CD14-positive monocyte (primary cell): ENCODE measurements around the gene ACE. TPM values are rescaled to one million over a fixed set of nuclear protein-coding genes. Genes with fewer than 3 reads are reported as not detected.
A peak's percentile ranks its signal among the peaks of the same experiment; 100 is the strongest.

Experiments
- DNase-seq, 3 donors: peaks; one replicate each; pipeline ENCODE4 v3.0.0-alpha.2; 2011 to 2022
- H2AFZ ChIP-seq: 2 replicates; pipeline ENCODE4 v1.6.0; 2012; ENCODE audit warnings: mild to moderate bottlenecking, low read depth, low read length, inconsistent platforms; ENCODE audit not compliant: insufficient read depth, poor library complexity, severe bottlenecking
- H3K27ac ChIP-seq, 2 donors: 1 replicate in 1 of 2; 2 replicates in 1 of 2; pipeline ENCODE4 v1.5.1; 2012 to 2013; ENCODE audit warnings: low read length in 2 of 2, control low read depth in 1 of 2, inconsistent platforms in 1 of 2, low read depth in 1 of 2, mild to moderate bottlenecking in 1 of 2
- H3K27me3 ChIP-seq, 2 donors: one replicate each; pipeline versions ENCODE4 v1.6.0 to v1.6.1; 2011 to 2013; ENCODE audit warnings: low read length in 2 of 2; ENCODE audit not compliant: control insufficient read depth in 2 of 2, insufficient read depth in 2 of 2
- H3K36me3 ChIP-seq, 2 donors: replicated peaks in 1 of 2; 1 replicate in 1 of 2; 2 replicates in 1 of 2; pipeline versions ENCODE4 v1.5.1 to v1.6.1; 2012 to 2013; ENCODE audit warnings: low read length in 2 of 2, control low read depth in 1 of 2, inconsistent platforms in 1 of 2, mild to moderate bottlenecking in 1 of 2; ENCODE audit not compliant: insufficient read depth in 2 of 2, control insufficient read depth in 1 of 2
- H3K4me1 ChIP-seq, 2 donors: 1 replicate in 1 of 2; 2 replicates in 1 of 2; pipeline versions ENCODE4 v1.5.1 to v1.6.1; 2012 to 2013; ENCODE audit warnings: low read length in 2 of 2, control low read depth in 1 of 2, inconsistent platforms in 1 of 2, mild to moderate bottlenecking in 1 of 2, moderate library complexity in 1 of 2; ENCODE audit not compliant: insufficient read depth in 2 of 2, control insufficient read depth in 1 of 2
- H3K4me2 ChIP-seq: replicated peaks from 2 replicates; pipeline ENCODE3; 2012; ENCODE audit warnings: low read length, moderate library complexity, mild to moderate bottlenecking; ENCODE audit not compliant: poor library complexity, severe bottlenecking; ENCODE audit errors: extremely low read depth
- H3K4me3 ChIP-seq, 3 experiments: fragments of 200-600 bp in 1 of 3; sonication (generic) in 1 of 3; replicated peaks in 1 of 3; 1 replicate in 2 of 3; 2 replicates in 1 of 3; pipeline ENCODE4 v1.5.1; 2011 to 2013; ENCODE audit warnings: low read length in 3 of 3, mild to moderate bottlenecking in 3 of 3, control low read depth in 2 of 3, low read depth in 2 of 3, inconsistent platforms in 1 of 3, moderate library complexity in 1 of 3
- H3K79me2 ChIP-seq: 2 replicates; pipeline ENCODE4 v1.6.0; 2012; ENCODE audit warnings: mild to moderate bottlenecking, control low read depth, inconsistent platforms, low read length, moderate library complexity; ENCODE audit not compliant: insufficient read depth
- H3K9ac ChIP-seq: 2 replicates; pipeline ENCODE4 v1.6.0; 2017; ENCODE audit warnings: low read length, mild to moderate bottlenecking; ENCODE audit not compliant: insufficient read depth, poor library complexity, severe bottlenecking
- H3K9me3 ChIP-seq, 2 donors: replicated peaks in 1 of 2; 1 replicate in 1 of 2; 2 replicates in 1 of 2; pipeline versions ENCODE4 v1.5.1 to v1.6.1; 2012 to 2013; ENCODE audit warnings: low read length in 2 of 2, control low read depth in 1 of 2; ENCODE audit not compliant: control insufficient read depth in 1 of 2, insufficient read depth in 1 of 2
- H4K20me1 ChIP-seq: 2 replicates; pipeline ENCODE4 v1.6.0; 2012; ENCODE audit warnings: mild to moderate bottlenecking, low read length, control low read depth, moderate library complexity; ENCODE audit not compliant: insufficient read depth
- H3K27ac Mint-ChIP-seq, 7 donors: one replicate each; pipeline ENCODE4 v1.8.0; 2020; ENCODE audit warnings: mild to moderate bottlenecking in 7 of 7, mixed read lengths in 7 of 7, moderate library complexity in 6 of 7, inconsistent platforms in 2 of 7
- H3K27me3 Mint-ChIP-seq, 3 donors: one replicate each; pipeline ENCODE4 v1.8.0; 2021 to 2022; ENCODE audit warnings: low read depth in 3 of 3, mild to moderate bottlenecking in 3 of 3, mixed read lengths in 3 of 3, moderate library complexity in 3 of 3, inconsistent platforms in 1 of 3
- H3K36me3 Mint-ChIP-seq, 2 donors: one replicate each; pipeline ENCODE4 v1.8.0; 2020; ENCODE audit warnings: mixed read lengths in 2 of 2, inconsistent platforms in 1 of 2, mild to moderate bottlenecking in 1 of 2
- H3K4me1 Mint-ChIP-seq: one replicate; pipeline ENCODE4 v1.8.0; 2020; ENCODE audit warnings: mild to moderate bottlenecking, mixed read lengths
- H3K4me3 Mint-ChIP-seq, 2 donors: one replicate each; pipeline ENCODE4 v1.8.0; 2020; ENCODE audit warnings: mild to moderate bottlenecking in 2 of 2, mixed read lengths in 2 of 2, moderate library complexity in 1 of 2
- H3K9me3 Mint-ChIP-seq, 7 donors: one replicate each; pipeline ENCODE4 v1.8.0; 2020 to 2022; ENCODE audit warnings: mixed read lengths in 7 of 7, mild to moderate bottlenecking in 6 of 7, moderate library complexity in 6 of 7, inconsistent platforms in 2 of 7
- WGBS: methylation state at CpG from one replicate; pipeline ENCODE4 v1.1.5; 2013; ENCODE audit warnings: missing lambda C conversion rate; ENCODE audit not compliant: insufficient coverage; 5-methylcytosine and 5-hydroxymethylcytosine counted together
- intact Hi-C, 2 donors: fragments of 100-400 bp; cut with micrococcal nuclease; formaldehyde crosslinking; loops; one replicate each; pipeline versions ENCODE4 v1.15.0 to v1.15.1; 2023
- polyA minus RNA-seq: library from RNA; depleted of rRNA, polyadenylated mRNA; stranded (reverse); fragments of >200 nt; gene quantifications from 2 replicates; pipeline ENCODE4 v1.2.3, GENCODE V29; 2012
- polyA plus RNA-seq, 3 donors: library from polyadenylated mRNA; depleted of rRNA in 1 of 3; unstranded in 2 of 3; stranded (reverse) in 1 of 3; fragments of 300-500 nt in 2 of 3; fragments of >200 nt in 1 of 3; fragmentation: Illumina TruSeq in 2 of 3; gene quantifications; 1 replicate in 2 of 3; 2 replicates in 1 of 3; pipeline ENCODE4 v1.2.3, GENCODE V29; 2012 to 2021
- total RNA-seq, 12 experiments: library from RNA in 1 of 12; stranded (reverse) in 1 of 12; fragments of 120-200 nt in 1 of 12; gene quantifications; one replicate each; pipeline ENCODE4 v1.2.4 and lab custom pipeline; 2013 to 2026; ENCODE audit warnings: mixed read lengths in 6 of 12, inconsistent platforms in 1 of 12
- TF ChIP-seq, protein P1 (sequence below): fragments of 200-600 bp; IDR thresholded peaks from one replicate; pipeline ENCODE4 v1.8.0; 2022; ENCODE audit warnings: antibody characterized with exemption, mild to moderate bottlenecking

Gene ACE
- 0.44 TPM for total RNA-seq (2013)
- polyA plus RNA-seq (under 1 TPM in 1 of 3 donors, not detected in 2; 0.55 TPM), polyA minus RNA-seq (1.2 and 1.5 TPM in 2 replicates), total RNA-seq (lab: John Stamatoyannopoulos, UW) (0.13 to 1.2 (median 0.50) reads per million in 11 experiments)

DNA sequence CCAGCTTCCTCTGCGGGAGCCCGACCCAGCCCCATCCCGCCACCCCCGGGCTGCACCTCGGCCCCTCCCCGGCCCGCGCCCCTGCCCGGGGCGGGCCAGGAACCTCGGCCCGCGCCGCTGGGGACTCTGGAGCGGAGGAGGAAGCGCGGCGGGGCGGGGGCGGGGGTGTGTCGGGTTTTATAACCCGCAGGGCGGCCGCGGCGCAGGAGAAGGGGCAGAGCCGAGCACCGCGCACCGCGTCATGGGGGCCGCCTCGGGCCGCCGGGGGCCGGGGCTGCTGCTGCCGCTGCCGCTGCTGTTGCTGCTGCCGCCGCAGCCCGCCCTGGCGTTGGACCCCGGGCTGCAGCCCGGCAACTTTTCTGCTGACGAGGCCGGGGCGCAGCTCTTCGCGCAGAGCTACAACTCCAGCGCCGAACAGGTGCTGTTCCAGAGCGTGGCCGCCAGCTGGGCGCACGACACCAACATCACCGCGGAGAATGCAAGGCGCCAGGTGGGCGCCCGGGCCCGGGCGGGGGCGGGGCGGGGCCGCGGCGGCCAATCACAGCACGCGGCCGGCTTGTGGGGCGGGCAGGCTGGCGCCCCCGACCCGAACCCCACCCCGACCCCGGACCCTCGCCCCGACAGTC is at the start of gene ACE:
Gene ACE, plus strand, starts transcription at position 208 of the 626 bp plus-strand sequence. Its CDS starts 34 bp downstream, at position 242.
- H3K36me3 ChIP-seq = no peaks in the 10 kb centered on the region
- H3K79me2 ChIP-seq = no peaks in the 10 kb centered on the region
- peaks cover 39 to 67% (median 43%) of the 10 kb centered on the region in 3 donors for H3K27me3 Mint-ChIP-seq
- peaks cover 3 to 7% of the 10 kb centered on the region in 2 donors for H3K9me3 ChIP-seq
- TF ChIP-seq, protein P1, sequence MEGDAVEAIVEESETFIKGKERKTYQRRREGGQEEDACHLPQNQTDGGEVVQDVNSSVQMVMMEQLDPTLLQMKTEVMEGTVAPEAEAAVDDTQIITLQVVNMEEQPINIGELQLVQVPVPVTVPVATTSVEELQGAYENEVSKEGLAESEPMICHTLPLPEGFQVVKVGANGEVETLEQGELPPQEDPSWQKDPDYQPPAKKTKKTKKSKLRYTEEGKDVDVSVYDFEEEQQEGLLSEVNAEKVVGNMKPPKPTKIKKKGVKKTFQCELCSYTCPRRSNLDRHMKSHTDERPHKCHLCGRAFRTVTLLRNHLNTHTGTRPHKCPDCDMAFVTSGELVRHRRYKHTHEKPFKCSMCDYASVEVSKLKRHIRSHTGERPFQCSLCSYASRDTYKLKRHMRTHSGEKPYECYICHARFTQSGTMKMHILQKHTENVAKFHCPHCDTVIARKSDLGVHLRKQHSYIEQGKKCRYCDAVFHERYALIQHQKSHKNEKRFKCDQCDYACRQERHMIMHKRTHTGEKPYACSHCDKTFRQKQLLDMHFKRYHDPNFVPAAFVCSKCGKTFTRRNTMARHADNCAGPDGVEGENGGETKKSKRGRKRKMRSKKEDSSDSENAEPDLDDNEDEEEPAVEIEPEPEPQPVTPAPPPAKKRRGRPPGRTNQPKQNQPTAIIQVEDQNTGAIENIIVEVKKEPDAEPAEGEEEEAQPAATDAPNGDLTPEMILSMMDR = no peak
- no peaks in the 10 kb centered on the region for H4K20me1 ChIP-seq
- H3K27ac ChIP-seq = no peak within 1 kb of the TSS
- peaks cover 0 to 22% (median 4%) of the 10 kb centered on the region in 7 donors for H3K9me3 Mint-ChIP-seq
- H3K4me3 Mint-ChIP-seq = peak within 1 kb of the TSS; percentile 79 to 97
- peaks cover 6 to 47% of the 10 kb centered on the region in 2 donors for H3K27me3 ChIP-seq
- peaks cover 3 to 6% of the 10 kb centered on the region in 2 donors for H3K36me3 Mint-ChIP-seq
- peaks cover 9 to 21% of the 10 kb centered on the region in 2 donors for H3K4me1 ChIP-seq
- H3K4me2 ChIP-seq = peak within 1 kb of the TSS; percentile 86
- H3K27ac Mint-ChIP-seq = no peak within 1 kb of the TSS
- WGBS = under 1% methylated on average over 74 of the region's 78 CpGs
- H3K4me3 ChIP-seq = peak within 1 kb of the TSS; percentile 4 to 72 (median 20)
- peak within 1 kb of the TSS; percentile 21 for H3K9ac ChIP-seq
- intact Hi-C loops = no loop called here
- peak within 1 kb of the TSS; percentile 70 for H2AFZ ChIP-seq
- DNase-seq = peak; percentile 6 to 39 (median 6)
- peaks cover 14% of the 10 kb centered on the region for H3K4me1 Mint-ChIP-seq

DNA sequence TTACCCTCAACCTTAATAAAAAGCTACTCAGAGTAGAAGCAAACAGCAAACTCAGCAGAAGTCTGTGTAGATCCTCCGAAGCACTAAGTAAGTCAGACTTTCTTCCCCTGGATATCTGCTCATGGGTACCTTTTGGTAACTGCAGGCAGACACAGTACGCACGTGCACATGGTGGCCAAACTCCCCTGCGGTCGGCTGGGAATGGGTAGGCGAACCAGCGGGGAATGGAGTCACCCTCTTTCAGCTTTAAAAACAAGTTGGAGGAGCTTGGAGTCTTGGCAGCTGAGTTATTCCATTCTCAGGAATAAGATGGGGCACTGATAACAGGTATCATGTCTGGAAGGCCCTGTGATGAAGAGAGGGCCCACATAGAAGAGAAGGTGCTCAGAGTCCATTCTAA is 47.1 kb upstream of the ACE start:
- WGBS = 97% methylated on average over 7 of the region's 7 CpGs
- H2AFZ ChIP-seq = no peak overlapping the region
- H3K79me2 ChIP-seq = no peaks in the 10 kb centered on the region
- H3K4me2 ChIP-seq = no peak overlapping the region
- no peak for DNase-seq
- Mint-ChIP-seq H3K27me3 (peaks cover 4 to 8% (median 7%) of the 10 kb centered on the region in 3 donors), H3K9me3 (peaks cover 0 to 3% (median 0%) of the 10 kb centered on the region in 7 donors), H3K4me3 (no peak overlapping the region), H3K36me3 (peaks cover 0 to 4% of the 10 kb centered on the region in 2 donors), H3K4me1 (peaks cover 24% of the 10 kb centered on the region), H3K27ac (no peak overlapping the region)
- H3K9ac ChIP-seq = no peak overlapping the region
- TF ChIP-seq, protein P1 = no peak
- no peak overlapping the region for H3K4me3 ChIP-seq
- no peaks in the 10 kb centered on the region for H4K20me1 ChIP-seq
- no peaks in the 10 kb centered on the region for H3K27me3 ChIP-seq
- H3K27ac ChIP-seq = no peak overlapping the region
- intact Hi-C loops = loop anchor here in 1 of 2 donors (5.0 kb wide), 1 partner anchor 183 kb away; no protein-coding TSS in a partner anchor
- no peaks in the 10 kb centered on the region for H3K9me3 ChIP-seq
- no peaks in the 10 kb centered on the region for H3K36me3 ChIP-seq
- H3K4me1 ChIP-seq = peaks cover 10 to 15% of the 10 kb centered on the region in 2 donors
